GM12878 (cell line): ENCODE results near the gene NFAM1. TPM values are rescaled to one million over a fixed set of nuclear protein-coding genes. Genes with fewer than 3 reads are reported as not detected.

ENCODE experiments used
- ATAC-seq: fragments of 200-7000 bp; cut with Tn5 transposase; 3 replicates; pipeline ENCODE4 v1.9.1; 2020; ENCODE audit warnings: mild to moderate bottlenecking, moderate library complexity
- BruUV-seq: library from RNA; stranded (reverse); fragments of 400-500 nt; replicated peaks from 2 replicates; lab custom pipeline; 2021; lab: Mats Ljungman, UMichigan
- CTCF ChIA-PET: fragments of 300-600 bp; sonication (Branson Sonifier 250); formaldehyde crosslinking; extraction: SDS; loops from one replicate; lab custom pipeline; 2021; ENCODE audit warnings: inconsistent platforms; lab: Yijun Ruan, JAX
- POLR2A ChIA-PET: fragments of 350-600 bp; formaldehyde crosslinking; extraction: SDS; loops from one replicate; lab custom pipeline; 2021; ENCODE audit warnings: inconsistent platforms; lab: Charles Lee
- RAD21 ChIA-PET: fragments of 300-600 bp; sonication (Branson Sonifier 250); formaldehyde crosslinking; loops from one replicate; lab custom pipeline; 2023; ENCODE audit warnings: antibody characterized with exemption; ENCODE audit not compliant: unreplicated experiment; lab: Charles Lee
- SMC1A ChIA-PET: fragments of 300-600 bp; sonication (Branson Sonifier 250); formaldehyde crosslinking; loops from one replicate; lab custom pipeline; 2023; ENCODE audit not compliant: unreplicated experiment, uncharacterized antibody; lab: Charles Lee
- DNase-seq: peaks from one replicate; pipeline ENCODE4 v3.0.0-alpha.2; 2011; ENCODE audit warnings: low read depth, low spot score
- FAIRE-seq: peaks from 3 replicates; lab custom pipeline; 2011; peaks lifted over from hg19 to GRCh38; lab: Jason Lieb, UNC
- H2AFZ ChIP-seq: 2 replicates; pipeline ENCODE4 v1.6.0; 2011; ENCODE audit warnings: low read depth, low read length, control low read depth; ENCODE audit not compliant: control insufficient read depth
- H3K27ac ChIP-seq: 2 replicates; pipeline ENCODE4 v1.5.1; 2011; ENCODE audit warnings: control low read depth; ENCODE audit not compliant: control insufficient read depth, insufficient read depth
- H3K27me3 ChIP-seq, 2 experiments: replicated peaks in 1 of 2; 2 replicates each; pipeline versions ENCODE4 v1.6.0 to v1.6.1; 2011; ENCODE audit warnings: low read length in 1 of 2; ENCODE audit not compliant: control insufficient read depth in 2 of 2, insufficient read depth in 2 of 2
- H3K36me3 ChIP-seq, 2 experiments: 2 replicates each; pipeline ENCODE4 v1.5.1; 2011; ENCODE audit warnings: low read length in 1 of 2; ENCODE audit not compliant: control insufficient read depth in 2 of 2, insufficient read depth in 2 of 2
- H3K4me1 ChIP-seq: 2 replicates; pipeline ENCODE4 v1.6.1; 2011; ENCODE audit warnings: mild to moderate bottlenecking, low read length, moderate library complexity, mixed read lengths; ENCODE audit not compliant: control insufficient read depth, insufficient read depth
- H3K4me2 ChIP-seq: 2 replicates; pipeline ENCODE4 v1.6.0; 2011; ENCODE audit warnings: control low read depth; ENCODE audit not compliant: control insufficient read depth, insufficient read depth
- H3K4me3 ChIP-seq: fragments of 200-600 bp; sonication (generic); 2 replicates; pipeline ENCODE4 v1.5.1; 2016
- H3K79me2 ChIP-seq: 2 replicates; pipeline ENCODE4 v1.6.0; 2011; ENCODE audit warnings: low read length; ENCODE audit not compliant: control insufficient read depth, insufficient read depth
- H3K9ac ChIP-seq: 2 replicates; pipeline ENCODE4 v1.8.0; 2011; ENCODE audit warnings: low read length, control low read depth, mixed read lengths; ENCODE audit not compliant: control insufficient read depth, insufficient read depth
- H3K9me3 ChIP-seq: replicated peaks from 3 replicates; pipeline ENCODE4 v1.5.1; 2011; ENCODE audit warnings: mild to moderate bottlenecking, low read length; ENCODE audit not compliant: control insufficient read depth, insufficient read depth
- H4K20me1 ChIP-seq: 2 replicates; pipeline ENCODE4 v1.6.0; 2011; ENCODE audit not compliant: control insufficient read depth, insufficient read depth
- CHD4 ChIP-seq: fragments of 200-600 bp; sonication (generic); IDR thresholded peaks from 2 replicates; pipeline ENCODE4 v1.6.1; 2016; ENCODE audit warnings: mild to moderate bottlenecking
- ESRRA ChIP-seq: IDR thresholded peaks from 2 replicates; pipeline ENCODE4 v1.6.1; 2012; ENCODE audit warnings: mild to moderate bottlenecking, low read length, improper control_type of control experiment
- ETV6 ChIP-seq, 2 experiments: fragments of 450-650 bp in 1 of 2; IDR thresholded peaks in 1 of 2; conservative IDR thresholded peaks in 1 of 2; 2 replicates each; pipeline ENCODE4 v1.6.1; 2014; ENCODE audit warnings: antibody characterized with exemption in 1 of 2, borderline replicate concordance in 1 of 2, low read depth in 1 of 2, mild to moderate bottlenecking in 1 of 2, moderate library complexity in 1 of 2
- HCFC1 ChIP-seq: fragments of 150-350 bp; IDR thresholded peaks from 2 replicates; pipeline ENCODE4 v1.6.1; 2014; ENCODE audit warnings: low read length
- KAT2A ChIP-seq: conservative IDR thresholded peaks from 2 replicates; pipeline ENCODE4 v1.6.1; 2011; ENCODE audit warnings: low read depth, low read length; ENCODE audit not compliant: control insufficient read depth
- KLF5 ChIP-seq: fragments of 450-650 bp; IDR thresholded peaks from 2 replicates; pipeline ENCODE4 v1.6.1; 2014; ENCODE audit warnings: mild to moderate bottlenecking; ENCODE audit not compliant: partially characterized antibody
- MXI1 ChIP-seq: fragments of 150-350 bp; IDR thresholded peaks from 2 replicates; pipeline ENCODE4 v1.6.1; 2011; ENCODE audit warnings: low read depth, mild to moderate bottlenecking, inconsistent platforms, low read length, improper control_type of control experiment
- NFIC ChIP-seq: IDR thresholded peaks from 2 replicates; pipeline ENCODE4 v1.6.1; 2012; ENCODE audit warnings: low read depth, mild to moderate bottlenecking, inconsistent platforms, low read length, moderate library complexity
- SREBF1 ChIP-seq: IDR thresholded peaks from 2 replicates; pipeline ENCODE4 v1.6.1; 2012; ENCODE audit warnings: mild to moderate bottlenecking, low read length
- SRF ChIP-seq, 2 experiments: IDR thresholded peaks; 2 replicates each; pipeline ENCODE4 v1.6.1; 2011; ENCODE audit warnings: low read depth in 2 of 2, low read length in 2 of 2, mild to moderate bottlenecking in 1 of 2, moderate library complexity in 1 of 2
- STAT3 ChIP-seq: IDR thresholded peaks from 2 replicates; pipeline ENCODE4 v1.6.1; 2011; ENCODE audit warnings: low read depth, low read length, improper control_type of control experiment
- ZNF274 ChIP-seq: IDR thresholded peaks from one replicate; pipeline ENCODE4 v1.8.0; 2011; ENCODE audit not compliant: insufficient read length, insufficient read depth
- WGBS: methylation state at CpG from one replicate; pipeline ENCODE4 v1.1.6; 2016; ENCODE audit warnings: low lambda C conversion rate; ENCODE audit not compliant: insufficient replicate concordance, insufficient coverage; ENCODE audit errors: missing lambda C conversion rate; 5-methylcytosine and 5-hydroxymethylcytosine counted together
- in situ Hi-C: fragments of 300-500 bp; cut with MboI; formaldehyde crosslinking; loops from 9 replicates; pipeline ENCODE4 v1.14.3; 2018; ENCODE audit warnings: mixed read lengths
- intact Hi-C: fragments of 100-400 bp; cut with micrococcal nuclease; formaldehyde crosslinking; loops from one replicate; pipeline ENCODE4 v1.14.2; 2022; ENCODE audit not compliant: unreplicated experiment
- polyA plus RNA-seq, 11 experiments: library from polyadenylated mRNA; depleted of rRNA in 4 of 11; unstranded in 6 of 11; stranded (reverse) in 5 of 11; fragments of >200 nt; fragmentation: Nextera tagmentation in 4 of 11; fragmentation: Illumina TruSeq in 1 of 11; extraction: Ambion mirVana in 4 of 11; extraction: Trizol in 1 of 11; gene quantifications; 1 replicate in 1 of 11; 2 replicates in 10 of 11; pipeline versions ENCODE4 v1.2.1 to v1.2.3, GENCODE V29; 2011 to 2016; ENCODE audit warnings: inconsistent platforms in 2 of 11, missing spikeins in 2 of 11, low read depth in 1 of 11
- total RNA-seq, 4 experiments: library from RNA; depleted of rRNA in 3 of 4; stranded (reverse); fragments of >200 nt in 3 of 4; fragmentation: Illumina TruSeq in 1 of 4; extraction: Trizol in 1 of 4; gene quantifications; 2 replicates each; pipeline versions ENCODE4 v1.2.1 to v1.2.3, GENCODE V29; 2013 to 2021
- TF ChIP-seq, protein P1 (sequence below): fragments of 450-650 bp; IDR thresholded peaks from 2 replicates; pipeline ENCODE4 v1.6.1; 2017; ENCODE audit warnings: mild to moderate bottlenecking, moderate library complexity
- TF ChIP-seq, protein P2 (sequence below): IDR thresholded peaks from 2 replicates; pipeline ENCODE4 v1.6.1; 2011; ENCODE audit warnings: low read depth, mild to moderate bottlenecking, low read length, moderate library complexity, borderline replicate concordance; ENCODE audit errors: extremely low read depth
- TF ChIP-seq, protein P3 (sequence below): fragments of 450-650 bp; IDR thresholded peaks from 2 replicates; pipeline ENCODE4 v1.6.1; 2016; ENCODE audit warnings: mild to moderate bottlenecking
- TF ChIP-seq, protein P4 (sequence below): fragments of 450-650 bp; conservative IDR thresholded peaks from 2 replicates; pipeline ENCODE4 v1.6.1; 2017; ENCODE audit warnings: mild to moderate bottlenecking, moderate library complexity

NFAM1 gene
- total and polyA plus RNA-seq, 10 of the 15 experiments (the other 5 are each of a cell fraction or from before 2014, with no cell fraction given): 0.13 to 1.3 (median 0.24) TPM; not detected in 3

DNA sequence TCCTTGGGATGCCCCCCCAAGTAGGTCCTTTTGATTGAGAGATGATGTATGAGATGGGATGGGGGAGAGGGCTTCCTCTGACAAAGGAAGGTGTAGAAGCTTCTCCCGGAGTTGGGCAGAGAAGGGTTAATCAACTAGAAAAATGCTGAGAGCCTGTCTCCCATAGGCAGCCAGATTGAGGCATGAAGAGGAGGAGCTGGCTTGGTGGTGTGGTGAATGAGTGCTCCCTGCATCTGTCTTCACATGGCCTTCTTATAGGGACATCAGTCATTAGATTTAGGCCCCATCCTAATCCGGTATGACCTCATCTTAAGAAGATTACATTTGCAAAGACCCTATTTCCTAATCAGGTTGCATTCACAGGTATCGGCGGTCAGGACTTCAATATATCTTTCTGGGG, 61.1 kb downstream of the NFAM1 start:
- Histone ChIP-seq H3K36me3 (no peaks in the 10 kb centered on the region), H3K4me1 (peaks cover 12% of the 10 kb centered on the region), H3K27ac (no peak overlapping the region), H4K20me1 (no peaks in the 10 kb centered on the region), H3K79me2 (no peaks in the 10 kb centered on the region), H3K27me3 (peaks cover 13 to 15% of the 10 kb centered on the region in 2 experiments; a peak in 3 of 4 replicates), H3K9me3 (no peaks in the 10 kb centered on the region; the same call in 2 of the 3 replicates), H3K4me2 (no peak overlapping the region), H2AFZ (no peak overlapping the region), H3K9ac (no peak overlapping the region), H3K4me3 (no peak overlapping the region)
- in situ Hi-C loops: no loop called here
- FAIRE-seq (no peak), ATAC-seq (no peak), DNase-seq (no peak)
- no peak for TF ChIP-seq HCFC1
- no peak for TF ChIP-seq SREBF1
- TF ChIP-seq, protein P1, sequence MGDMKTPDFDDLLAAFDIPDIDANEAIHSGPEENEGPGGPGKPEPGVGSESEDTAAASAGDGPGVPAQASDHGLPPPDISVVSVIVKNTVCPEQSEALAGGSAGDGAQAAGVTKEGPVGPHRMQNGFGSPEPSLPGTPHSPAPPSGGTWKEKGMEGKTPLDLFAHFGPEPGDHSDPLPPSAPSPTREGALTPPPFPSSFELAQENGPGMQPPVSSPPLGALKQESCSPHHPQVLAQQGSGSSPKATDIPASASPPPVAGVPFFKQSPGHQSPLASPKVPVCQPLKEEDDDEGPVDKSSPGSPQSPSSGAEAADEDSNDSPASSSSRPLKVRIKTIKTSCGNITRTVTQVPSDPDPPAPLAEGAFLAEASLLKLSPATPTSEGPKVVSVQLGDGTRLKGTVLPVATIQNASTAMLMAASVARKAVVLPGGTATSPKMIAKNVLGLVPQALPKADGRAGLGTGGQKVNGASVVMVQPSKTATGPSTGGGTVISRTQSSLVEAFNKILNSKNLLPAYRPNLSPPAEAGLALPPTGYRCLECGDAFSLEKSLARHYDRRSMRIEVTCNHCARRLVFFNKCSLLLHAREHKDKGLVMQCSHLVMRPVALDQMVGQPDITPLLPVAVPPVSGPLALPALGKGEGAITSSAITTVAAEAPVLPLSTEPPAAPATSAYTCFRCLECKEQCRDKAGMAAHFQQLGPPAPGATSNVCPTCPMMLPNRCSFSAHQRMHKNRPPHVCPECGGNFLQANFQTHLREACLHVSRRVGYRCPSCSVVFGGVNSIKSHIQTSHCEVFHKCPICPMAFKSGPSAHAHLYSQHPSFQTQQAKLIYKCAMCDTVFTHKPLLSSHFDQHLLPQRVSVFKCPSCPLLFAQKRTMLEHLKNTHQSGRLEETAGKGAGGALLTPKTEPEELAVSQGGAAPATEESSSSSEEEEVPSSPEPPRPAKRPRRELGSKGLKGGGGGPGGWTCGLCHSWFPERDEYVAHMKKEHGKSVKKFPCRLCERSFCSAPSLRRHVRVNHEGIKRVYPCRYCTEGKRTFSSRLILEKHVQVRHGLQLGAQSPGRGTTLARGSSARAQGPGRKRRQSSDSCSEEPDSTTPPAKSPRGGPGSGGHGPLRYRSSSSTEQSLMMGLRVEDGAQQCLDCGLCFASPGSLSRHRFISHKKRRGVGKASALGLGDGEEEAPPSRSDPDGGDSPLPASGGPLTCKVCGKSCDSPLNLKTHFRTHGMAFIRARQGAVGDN: no peak
- no peak for TF ChIP-seq NFIC
- TF ChIP-seq MXI1: no peak
- no peak for TF ChIP-seq STAT3
- TF ChIP-seq ETV6 (conservative IDR thresholded peaks at IDR 0.05 in 1 of 2, IDR thresholded peaks at IDR 0.05 in 1 of 2; ENCODE audit: borderline replicate concordance in 1 of 2, low read depth in 1 of 2): no peak
- TF ChIP-seq, protein P2, sequence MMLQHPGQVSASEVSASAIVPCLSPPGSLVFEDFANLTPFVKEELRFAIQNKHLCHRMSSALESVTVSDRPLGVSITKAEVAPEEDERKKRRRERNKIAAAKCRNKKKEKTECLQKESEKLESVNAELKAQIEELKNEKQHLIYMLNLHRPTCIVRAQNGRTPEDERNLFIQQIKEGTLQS: no peak
- TF ChIP-seq CHD4: no peak
- TF ChIP-seq SRF (IDR thresholded peaks at IDR 0.05; ENCODE audit: low read depth in 2 of 2, low read length in 2 of 2): no peak
- TF ChIP-seq, protein P3, sequence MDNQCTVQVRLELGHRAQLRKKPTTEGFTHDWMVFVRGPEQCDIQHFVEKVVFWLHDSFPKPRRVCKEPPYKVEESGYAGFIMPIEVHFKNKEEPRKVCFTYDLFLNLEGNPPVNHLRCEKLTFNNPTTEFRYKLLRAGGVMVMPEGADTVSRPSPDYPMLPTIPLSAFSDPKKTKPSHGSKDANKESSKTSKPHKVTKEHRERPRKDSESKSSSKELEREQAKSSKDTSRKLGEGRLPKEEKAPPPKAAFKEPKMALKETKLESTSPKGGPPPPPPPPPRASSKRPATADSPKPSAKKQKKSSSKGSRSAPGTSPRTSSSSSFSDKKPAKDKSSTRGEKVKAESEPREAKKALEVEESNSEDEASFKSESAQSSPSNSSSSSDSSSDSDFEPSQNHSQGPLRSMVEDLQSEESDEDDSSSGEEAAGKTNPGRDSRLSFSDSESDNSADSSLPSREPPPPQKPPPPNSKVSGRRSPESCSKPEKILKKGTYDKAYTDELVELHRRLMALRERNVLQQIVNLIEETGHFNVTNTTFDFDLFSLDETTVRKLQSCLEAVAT: no peak
- TF ChIP-seq KAT2A: no peak
- TF ChIP-seq, protein P4, sequence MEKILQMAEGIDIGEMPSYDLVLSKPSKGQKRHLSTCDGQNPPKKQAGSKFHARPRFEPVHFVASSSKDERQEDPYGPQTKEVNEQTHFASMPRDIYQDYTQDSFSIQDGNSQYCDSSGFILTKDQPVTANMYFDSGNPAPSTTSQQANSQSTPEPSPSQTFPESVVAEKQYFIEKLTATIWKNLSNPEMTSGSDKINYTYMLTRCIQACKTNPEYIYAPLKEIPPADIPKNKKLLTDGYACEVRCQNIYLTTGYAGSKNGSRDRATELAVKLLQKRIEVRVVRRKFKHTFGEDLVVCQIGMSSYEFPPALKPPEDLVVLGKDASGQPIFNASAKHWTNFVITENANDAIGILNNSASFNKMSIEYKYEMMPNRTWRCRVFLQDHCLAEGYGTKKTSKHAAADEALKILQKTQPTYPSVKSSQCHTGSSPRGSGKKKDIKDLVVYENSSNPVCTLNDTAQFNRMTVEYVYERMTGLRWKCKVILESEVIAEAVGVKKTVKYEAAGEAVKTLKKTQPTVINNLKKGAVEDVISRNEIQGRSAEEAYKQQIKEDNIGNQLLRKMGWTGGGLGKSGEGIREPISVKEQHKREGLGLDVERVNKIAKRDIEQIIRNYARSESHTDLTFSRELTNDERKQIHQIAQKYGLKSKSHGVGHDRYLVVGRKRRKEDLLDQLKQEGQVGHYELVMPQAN: no peak
- TF ChIP-seq ZNF274: no peak
- no peak for TF ChIP-seq ESRRA
- TF ChIP-seq KLF5: no peak
- intact Hi-C loops: no loop called here
- ChIA-PET POLR2A (no interaction called here), SMC1A (interaction anchor here (0.6 to 1.8 kb wide), 3 partner anchors 15 to 178 kb away, joined by 3 to 6 read pairs (median 5); no protein-coding TSS in a partner anchor), CTCF (interaction anchor here (1.0 to 1.1 kb wide), 2 partner anchors 199 to 201 kb away, joined by 3 read pairs; no protein-coding TSS in a partner anchor), RAD21 (no interaction called here)
- no TSS peak for BruUV-seq
- 61% methylated on average over 4 of the region's 4 CpGs for WGBS
